ENCODE results near the gene GSTM3.
"Not testable (repeated sequence)": the region's sequence is repeated elsewhere in the genome, so short reads cannot be mapped to it uniquely, and the experiment has no call there.

Gene GSTM3

DNA sequence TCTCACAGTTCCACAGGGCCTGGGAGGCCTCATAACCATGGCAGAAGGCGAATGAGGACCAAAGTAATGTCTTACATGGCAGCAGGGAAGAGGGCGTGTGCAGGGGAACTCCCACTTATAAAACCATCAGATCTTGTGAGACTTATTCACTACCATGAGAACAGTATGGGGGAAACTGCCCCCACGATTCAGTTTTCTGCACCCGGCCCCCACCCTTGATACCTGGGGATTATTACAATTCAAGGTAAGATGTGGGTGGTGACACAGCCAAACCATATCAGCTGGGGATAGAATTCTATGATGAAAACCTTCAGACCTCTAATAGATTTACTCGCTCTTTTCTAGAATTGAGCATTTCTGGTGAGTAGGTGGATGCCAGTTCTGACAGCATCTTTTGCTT lies 46.4 kb downstream of the GSTM3 start:
- not testable (repeated sequence) for DNase-seq

- no peak for DNase-seq
Observed at GRCh38 chr1:109691759-109692158, 49.1 kb downstream of the GSTM3 start.

DNA sequence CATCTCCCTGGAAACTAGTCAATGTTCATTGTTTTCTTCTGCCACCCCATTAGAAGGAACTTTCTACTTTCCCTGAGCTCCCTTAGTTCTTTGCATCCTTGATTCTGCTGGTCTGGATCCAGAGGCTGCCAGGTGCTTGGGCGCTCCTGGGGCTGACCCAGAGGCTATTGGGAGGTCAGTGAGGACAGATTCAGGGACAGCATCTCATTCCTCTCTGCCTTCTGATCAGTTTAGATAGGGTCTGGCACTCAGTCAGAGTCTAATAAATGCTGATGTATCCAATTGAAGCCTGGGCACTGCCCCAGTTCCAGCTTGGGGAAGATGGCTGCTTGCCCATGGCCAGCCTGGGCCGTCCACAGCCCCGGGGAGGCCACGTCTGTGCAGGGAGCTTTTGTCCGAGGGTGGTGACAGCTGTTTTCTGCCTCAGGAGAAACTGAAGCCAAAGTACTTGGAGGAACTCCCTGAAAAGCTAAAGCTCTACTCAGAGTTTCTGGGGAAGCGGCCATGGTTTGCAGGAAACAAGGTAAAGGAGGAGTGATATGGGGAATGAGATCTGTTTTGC lies 50.9 kb downstream of the GSTM3 start:
- no peak for DNase-seq

- DNase-seq = peak; percentile 81
Observed at GRCh38 chr1:109687641-109688499, 53.0 kb downstream of the GSTM3 start, which contains the start of gene GSTM1. Gene GSTM1 (plus strand): TSS chr1:109687817. CDS start chr1:109687874, 57 bp downstream.

- DNase-seq = not testable (repeated sequence)
Observed at GRCh38 chr1:109687109-109687508, 53.7 kb downstream of the GSTM3 start.

DNA sequence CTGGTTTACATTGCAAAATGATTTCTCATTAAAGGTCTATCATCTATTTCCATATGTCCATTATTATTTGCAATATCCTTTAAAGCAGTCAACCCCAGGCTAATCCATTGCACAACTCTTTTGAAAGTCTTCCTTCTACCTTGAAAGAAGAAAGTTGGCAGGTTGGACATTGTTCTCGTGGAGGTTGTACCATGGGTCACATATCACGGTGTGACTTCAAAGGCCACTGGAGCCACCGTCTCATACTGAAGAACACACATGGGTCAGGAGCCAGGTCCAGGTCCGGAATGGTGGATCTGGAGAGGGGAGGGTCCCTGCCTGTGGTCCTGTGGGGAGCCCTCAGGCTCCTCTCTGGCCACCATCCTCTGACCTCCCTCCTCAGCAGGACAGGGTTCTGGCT lies 54.9 kb downstream of the GSTM3 start:
- DNase-seq = not testable (repeated sequence)

DNA sequence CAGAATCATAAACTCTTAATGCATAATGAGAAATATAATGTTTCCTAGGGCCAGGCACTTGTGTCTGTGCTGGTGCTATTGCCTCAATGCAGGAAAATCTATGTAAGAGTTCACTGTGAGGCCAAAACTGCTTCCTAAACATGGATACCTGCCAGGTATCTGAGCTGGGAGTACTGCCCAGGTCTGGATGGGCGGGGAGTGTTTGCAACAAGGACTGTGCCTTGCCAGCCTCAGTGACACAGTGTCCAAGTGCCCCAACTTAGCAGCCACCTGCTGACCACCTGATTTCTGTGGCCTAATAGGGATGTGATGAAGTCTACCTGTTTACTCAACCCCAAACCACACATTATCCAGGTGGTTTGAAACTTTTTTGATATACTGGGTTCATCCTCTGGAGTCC lies 55.4 kb downstream of the GSTM3 start:
- DNase-seq = not testable (repeated sequence)

DNA sequence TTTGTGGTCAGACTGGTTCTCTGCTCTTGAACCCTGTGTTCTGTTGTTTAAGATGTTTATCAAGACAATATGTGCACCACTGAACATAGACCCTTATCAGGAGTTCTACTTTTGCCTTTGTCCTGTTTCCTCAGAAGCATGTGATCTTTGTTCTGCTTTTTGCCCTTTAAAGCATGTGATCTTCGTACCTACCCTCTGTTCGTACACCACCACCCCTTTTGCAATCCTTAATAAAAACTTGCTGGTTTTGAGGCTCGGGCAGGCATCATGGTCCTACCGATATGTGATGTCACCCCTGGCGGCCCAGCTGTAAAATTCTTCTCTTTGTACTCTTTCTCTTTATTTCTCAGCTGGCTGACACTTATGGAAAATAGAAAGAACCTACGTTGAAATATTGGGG lies 56.1 kb downstream of the GSTM3 start:
- DNase-seq = not testable (repeated sequence)
